Measurements from ENCODE around the gene CCR1.
"Not testable (repeated sequence)": the region's sequence is repeated elsewhere in the genome, so short reads cannot be mapped to it uniquely, and the experiment has no call there.

The CCR1 gene

GRCh38 chr3:46209746-46210470 is 1.8 kb upstream of the CCR1 start:
- DNase-seq = no peak

- no peak for DNase-seq
Observed at GRCh38 chr3:46209053-46209452, 940 bp upstream of the CCR1 start.

- DNase-seq = not testable (repeated sequence)
Observed at GRCh38 chr3:46207514-46207913, 599 bp downstream of the CCR1 start.

- no peak for DNase-seq
Observed at GRCh38 chr3:46206282-46207015, 1.7 kb downstream of the CCR1 start.

- DNase-seq = no peak
Observed at GRCh38 chr3:46205286-46205960, 2.7 kb downstream of the CCR1 start.

GRCh38 chr3:46203681-46204080 is 4.4 kb downstream of the CCR1 start:
- DNase-seq = no peak

- DNase-seq = no peak
Observed at GRCh38 chr3:46202535-46202934, 5.6 kb downstream of the CCR1 start.

- no peak for DNase-seq
Observed at GRCh38 chr3:46200790-46201189, 7.3 kb downstream of the CCR1 start.

- DNase-seq = no peak
Observed at GRCh38 chr3:46200211-46200610, 7.9 kb downstream of the CCR1 start.

GRCh38 chr3:46196261-46196957 is 11.7 kb downstream of the CCR1 start:
- no peak for DNase-seq

- no peak for DNase-seq
Observed at GRCh38 chr3:46194868-46195553, 13.1 kb downstream of the CCR1 start.

GRCh38 chr3:46193436-46193835 is 14.7 kb downstream of the CCR1 start:
- DNase-seq = no peak

- no peak for DNase-seq
Observed at GRCh38 chr3:46192939-46193338, 15.2 kb downstream of the CCR1 start.

- no peak for DNase-seq
Observed at GRCh38 chr3:46191730-46192129, 16.4 kb downstream of the CCR1 start.

- no peak for DNase-seq
Observed at GRCh38 chr3:46188708-46189107, 19.4 kb downstream of the CCR1 start.

- no peak for DNase-seq
Observed at GRCh38 chr3:46187876-46188275, 20.2 kb downstream of the CCR1 start.

GRCh38 chr3:46187341-46187700 is 20.8 kb downstream of the CCR1 start:
- no peak for DNase-seq

- no peak for DNase-seq
Observed at GRCh38 chr3:46186471-46187340, 21.4 kb downstream of the CCR1 start.

GRCh38 chr3:46184469-46184868 is 23.6 kb downstream of the CCR1 start:
- DNase-seq = no peak

- no peak for DNase-seq
Observed at GRCh38 chr3:46183330-46183729, 24.8 kb downstream of the CCR1 start.

- no peak for DNase-seq
Observed at GRCh38 chr3:46168583-46169345, 39.3 kb downstream of the CCR1 start.

Measured in stimulated activated CD4-positive, alpha-beta T cell treated with anti-CD3 and anti-CD28 coated beads, Interleukin-12 subunit alpha, Interleukin-12 subunit beta, amount 100 ng/mL, for 4 hours (primary cell).